Measurements from ENCODE around the gene NPW.

NPW gene

DNA sequence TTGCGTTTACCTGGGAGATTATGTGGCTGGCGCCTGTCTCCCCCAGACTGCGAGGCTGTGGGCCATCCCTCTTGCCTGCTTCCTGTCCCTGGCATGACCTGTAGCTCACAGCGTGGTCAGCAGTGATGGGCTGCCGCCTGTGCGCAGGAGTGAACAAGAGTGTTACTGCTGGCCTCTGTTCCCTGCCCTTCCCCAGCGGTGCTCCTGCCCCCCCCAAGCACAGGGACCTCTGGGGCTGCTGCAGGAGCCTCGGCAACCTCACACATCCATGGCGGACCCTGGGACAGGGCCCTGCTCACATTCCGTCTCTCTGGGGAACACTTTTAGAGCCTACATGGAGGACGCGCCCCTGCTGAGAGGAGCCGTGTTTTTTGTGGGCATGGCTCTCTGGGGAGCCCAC, 38.8 kb downstream of the NPW start:
- ChIA-PET CTCF (interaction anchor here (0.6 kb wide), 1 partner anchor 34 kb away, joined by 3 read pairs; no protein-coding TSS in a partner anchor), POLR2A (no interaction called here)
- no peak for DNase-seq (ENCODE audit: extremely low spot score)
- TF ChIP-seq FOXA1 (IDR thresholded peaks at IDR 0.05) (no peak), ARNT (IDR thresholded peaks at IDR 0.05) (no peak), SP1 (IDR thresholded peaks at IDR 0.05) (no peak), TARDBP (IDR thresholded peaks at IDR 0.05) (no peak), FOXM1 (IDR thresholded peaks at IDR 0.05; ENCODE audit: borderline replicate concordance) (no peak), LEF1 (IDR thresholded peaks at IDR 0.05; ENCODE audit: borderline replicate concordance) (no peak), SUZ12 (IDR thresholded peaks at IDR 0.05) (no peak), FOXK2 (IDR thresholded peaks at IDR 0.05) (no peak), ZNF384 (IDR thresholded peaks at IDR 0.05) (no peak), NFRKB (IDR thresholded peaks at IDR 0.05) (no peak), BHLHE40 (IDR thresholded peaks at IDR 0.05; ENCODE audit: borderline replicate concordance) (no peak), CTBP1 (IDR thresholded peaks at IDR 0.05; ENCODE audit: borderline replicate concordance) (no peak), HDGF (IDR thresholded peaks at IDR 0.05; ENCODE audit: borderline replicate concordance) (no peak), ELF4 (IDR thresholded peaks at IDR 0.05) (no peak), L3MBTL2 (conservative IDR thresholded peaks at IDR 0.05) (no peak)
- TF ChIP-seq, protein P1, sequence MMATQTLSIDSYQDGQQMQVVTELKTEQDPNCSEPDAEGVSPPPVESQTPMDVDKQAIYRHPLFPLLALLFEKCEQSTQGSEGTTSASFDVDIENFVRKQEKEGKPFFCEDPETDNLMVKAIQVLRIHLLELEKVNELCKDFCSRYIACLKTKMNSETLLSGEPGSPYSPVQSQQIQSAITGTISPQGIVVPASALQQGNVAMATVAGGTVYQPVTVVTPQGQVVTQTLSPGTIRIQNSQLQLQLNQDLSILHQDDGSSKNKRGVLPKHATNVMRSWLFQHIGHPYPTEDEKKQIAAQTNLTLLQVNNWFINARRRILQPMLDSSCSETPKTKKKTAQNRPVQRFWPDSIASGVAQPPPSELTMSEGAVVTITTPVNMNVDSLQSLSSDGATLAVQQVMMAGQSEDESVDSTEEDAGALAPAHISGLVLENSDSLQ (IDR thresholded peaks at IDR 0.05) = no peak

DNA sequence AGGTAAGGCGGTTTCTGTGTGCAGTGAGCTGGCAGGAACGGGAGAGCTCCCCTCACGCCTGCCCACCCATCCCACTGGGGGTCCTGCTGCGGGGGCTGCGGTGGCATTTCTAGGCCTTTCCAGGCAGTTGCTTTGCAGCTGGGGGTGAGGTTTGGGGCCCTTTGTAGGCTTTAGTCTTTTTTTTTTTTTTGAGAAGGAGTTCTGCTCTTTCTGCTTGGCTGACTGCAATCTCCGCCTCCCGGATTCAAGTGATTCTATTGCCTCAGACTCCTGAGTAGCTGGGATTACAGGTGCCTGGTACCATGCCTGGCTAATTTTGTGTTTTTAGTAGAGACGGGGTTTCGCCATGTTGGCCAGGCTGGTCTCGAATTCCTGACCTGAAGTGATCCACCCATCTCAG, 39.3 kb downstream of the NPW start:
- DNase-seq (ENCODE audit: extremely low spot score) = no peak
- POLR2A ChIA-PET = no interaction called here
- TF ChIP-seq HDGF (IDR thresholded peaks at IDR 0.05; ENCODE audit: borderline replicate concordance) (no peak), BHLHE40 (IDR thresholded peaks at IDR 0.05; ENCODE audit: borderline replicate concordance) (no peak), FOXM1 (IDR thresholded peaks at IDR 0.05; ENCODE audit: borderline replicate concordance) (no peak), L3MBTL2 (conservative IDR thresholded peaks at IDR 0.05) (no peak)
- CTCF ChIA-PET = interaction anchor here (0.6 kb wide), 1 partner anchor 35 kb away, joined by 3 read pairs; no protein-coding TSS in a partner anchor

DNA sequence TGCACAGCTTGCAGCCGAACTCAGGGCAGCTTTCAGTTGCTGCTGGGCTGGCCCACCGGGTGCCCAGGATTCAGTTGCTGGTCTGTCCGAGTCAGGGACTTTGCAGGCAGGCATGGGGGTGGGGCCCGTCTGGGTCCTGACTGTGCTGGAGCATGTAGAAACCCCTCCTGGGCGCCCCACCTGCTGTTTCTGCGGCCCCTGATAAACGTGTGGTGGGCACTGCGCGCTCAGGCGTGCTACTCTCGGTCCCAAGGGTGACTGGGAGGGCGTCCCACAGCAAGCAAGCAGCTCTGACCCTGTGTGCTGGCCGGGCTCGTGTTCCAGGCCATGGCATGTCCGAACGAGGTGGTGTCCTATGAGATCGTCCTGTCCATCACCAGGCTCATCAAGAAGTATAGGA, 40.8 kb downstream of the NPW start:
- ChIA-PET CTCF (no interaction called here), POLR2A (interaction anchor here (1.1 kb wide), 1 partner anchor 12 kb away, joined by 6 read pairs; the partner anchor contains the start of genes NTHL1 and TSC2)
- no peak for DNase-seq (ENCODE audit: extremely low spot score)
- TF ChIP-seq FOXM1 (IDR thresholded peaks at IDR 0.05; ENCODE audit: borderline replicate concordance) (no peak), SP1 (IDR thresholded peaks at IDR 0.05) (no peak), NFRKB (IDR thresholded peaks at IDR 0.05) (no peak), FOXK2 (IDR thresholded peaks at IDR 0.05) (no peak), ZNF384 (IDR thresholded peaks at IDR 0.05) (no peak), SUZ12 (IDR thresholded peaks at IDR 0.05) (no peak), TARDBP (IDR thresholded peaks at IDR 0.05) (no peak), L3MBTL2 (conservative IDR thresholded peaks at IDR 0.05) (no peak), CTBP1 (IDR thresholded peaks at IDR 0.05; ENCODE audit: borderline replicate concordance) (no peak), LEF1 (IDR thresholded peaks at IDR 0.05; ENCODE audit: borderline replicate concordance) (no peak), HDGF (IDR thresholded peaks at IDR 0.05; ENCODE audit: borderline replicate concordance) (no peak), FOXA1 (IDR thresholded peaks at IDR 0.05) (no peak), BHLHE40 (IDR thresholded peaks at IDR 0.05; ENCODE audit: borderline replicate concordance) (no peak), ELF4 (IDR thresholded peaks at IDR 0.05) (no peak), ARNT (IDR thresholded peaks at IDR 0.05) (no peak)
- TF ChIP-seq, protein P1 (IDR thresholded peaks at IDR 0.05) = no peak

DNA sequence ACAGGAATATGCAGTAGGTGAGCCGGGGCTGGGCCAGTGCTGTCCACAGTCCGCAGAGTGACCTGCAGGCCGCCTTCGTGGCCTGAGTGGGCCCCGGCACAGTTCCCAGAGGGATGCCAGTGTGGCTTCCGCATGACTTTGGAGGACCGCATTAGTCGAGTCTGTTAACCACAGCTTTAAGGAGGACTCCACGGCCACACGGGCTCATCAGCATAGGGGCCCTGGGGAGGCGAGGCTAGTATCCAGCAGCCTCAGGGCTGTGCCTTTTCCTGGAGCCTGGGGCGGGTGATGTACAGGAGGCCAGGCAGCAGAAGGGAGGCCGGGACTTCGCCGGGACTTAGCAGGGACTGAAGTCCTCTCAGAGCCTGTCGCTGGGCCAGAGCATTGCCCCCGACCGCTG, 41.4 kb downstream of the NPW start:
- TF ChIP-seq, protein P1 (IDR thresholded peaks at IDR 0.05) = no peak
- TF ChIP-seq CTBP1 (IDR thresholded peaks at IDR 0.05; ENCODE audit: borderline replicate concordance) (no peak), ARNT (IDR thresholded peaks at IDR 0.05) (no peak), ELF4 (IDR thresholded peaks at IDR 0.05) (no peak), L3MBTL2 (conservative IDR thresholded peaks at IDR 0.05) (no peak), FOXA1 (IDR thresholded peaks at IDR 0.05) (no peak), LEF1 (IDR thresholded peaks at IDR 0.05; ENCODE audit: borderline replicate concordance) (no peak), SUZ12 (IDR thresholded peaks at IDR 0.05) (no peak), FOXM1 (IDR thresholded peaks at IDR 0.05; ENCODE audit: borderline replicate concordance) (no peak), FOXK2 (IDR thresholded peaks at IDR 0.05) (no peak), SP1 (IDR thresholded peaks at IDR 0.05) (no peak), BHLHE40 (IDR thresholded peaks at IDR 0.05; ENCODE audit: borderline replicate concordance) (no peak), ZNF384 (IDR thresholded peaks at IDR 0.05) (no peak), NFRKB (IDR thresholded peaks at IDR 0.05) (no peak)
- ChIA-PET POLR2A (interaction anchor here (1.1 kb wide), 1 partner anchor 13 kb away, joined by 6 read pairs; the partner anchor contains the start of genes NTHL1 and TSC2), CTCF (no interaction called here)
- DNase-seq (ENCODE audit: extremely low spot score) = no peak

DNA sequence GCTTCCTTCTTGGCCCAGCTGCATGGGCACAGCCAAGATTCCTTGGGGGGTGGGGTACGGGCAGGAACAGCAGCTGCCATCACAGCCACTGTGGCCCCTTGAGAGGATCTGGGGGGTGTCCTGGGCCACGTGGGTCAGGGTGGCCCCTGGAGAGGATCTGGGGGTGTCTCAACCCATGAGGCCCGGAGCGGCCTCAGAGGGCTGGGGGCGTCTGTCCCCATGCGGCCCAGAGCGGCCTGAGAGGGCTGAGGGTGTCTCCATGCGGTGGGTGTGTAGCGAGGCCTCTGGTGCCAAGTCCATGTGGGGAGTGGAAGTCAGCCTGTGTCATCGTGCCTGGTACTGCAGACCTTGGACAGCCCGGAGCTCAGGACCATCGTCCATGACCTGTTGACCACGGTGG, 41.9 kb downstream of the NPW start:
- TF ChIP-seq SUZ12 (IDR thresholded peaks at IDR 0.05) (no peak), FOXK2 (IDR thresholded peaks at IDR 0.05) (no peak)
- ChIA-PET CTCF (no interaction called here), POLR2A (interaction anchor here (1.1 to 3.2 kb wide), 2 partner anchors 14 to 90 kb away, joined by 3 to 15 read pairs; partner anchors contain the start of genes NTHL1, TBL3 and TSC2)
- no peak for DNase-seq (ENCODE audit: extremely low spot score)

DNA sequence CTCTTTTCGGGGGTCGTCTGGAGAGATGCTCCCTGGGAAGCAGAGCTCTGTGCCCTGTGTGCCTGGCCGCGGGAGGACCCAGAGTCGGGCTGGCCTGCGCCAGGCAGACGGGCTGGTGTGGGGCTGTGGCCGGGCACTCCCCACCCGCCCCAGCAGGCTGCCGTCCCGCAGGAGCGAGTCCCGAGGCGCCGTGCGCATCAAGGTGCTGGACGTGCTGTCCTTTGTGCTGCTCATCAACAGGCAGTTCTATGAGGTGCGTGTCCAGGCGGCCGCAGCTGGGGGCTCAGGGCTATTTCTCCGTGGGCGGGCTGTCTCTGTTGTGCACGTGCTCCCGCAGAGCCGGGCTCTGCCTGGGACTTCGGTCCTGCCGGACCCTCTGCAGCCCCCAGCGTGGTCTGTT, 43.2 kb downstream of the NPW start:
- DNase-seq (ENCODE audit: extremely low spot score) = no peak
- ChIA-PET CTCF (no interaction called here), POLR2A (interaction anchor here (1.1 to 3.2 kb wide), 2 partner anchors 15 to 91 kb away, joined by 3 to 15 read pairs; partner anchors contain the start of genes NTHL1, TBL3 and TSC2)
- no peak for TF ChIP-seq FOXA1 (IDR thresholded peaks at IDR 0.05)
- no peak for TF ChIP-seq ARNT (IDR thresholded peaks at IDR 0.05)

All from HEK293T (cell line).